Omental fat pad (tissue), 4 donors: Measurements from ENCODE around the gene AKNA. TPM values are rescaled to one million over a fixed set of nuclear protein-coding genes. Genes with fewer than 3 reads are reported as not detected.

Experiments used
- ATAC-seq: fragments of 150-250 bp; one replicate; pipeline ENCODE4 v1.9.1; 2016; ENCODE audit warnings: mild to moderate bottlenecking, moderate library complexity; ENCODE audit not compliant: low FRiP score
- DNase-seq: peaks from one replicate; pipeline ENCODE4 v3.0.0-alpha.2; 2019; ENCODE audit warnings: low spot score
- total RNA-seq, 4 donors: library from RNA; depleted of rRNA; stranded (reverse); fragments of >200 nt; gene quantifications; one replicate each; pipeline ENCODE4 v1.1.0, GENCODE V29; 2016
- TF ChIP-seq, protein P1 (sequence below), 3 donors: fragments of 450-650 bp; IDR thresholded peaks; one replicate each; pipeline ENCODE4 v1.5.1; 2016 to 2017; ENCODE audit warnings: antibody characterized with exemption in 3 of 3, mild to moderate bottlenecking in 3 of 3, moderate library complexity in 2 of 3

AKNA gene
- total RNA-seq, 4 donors from 2014 or later = 22.6 to 86.1 (median 71.5) TPM

- ATAC-seq = no peak
- DNase-seq = no peak
- TF ChIP-seq, protein P1, sequence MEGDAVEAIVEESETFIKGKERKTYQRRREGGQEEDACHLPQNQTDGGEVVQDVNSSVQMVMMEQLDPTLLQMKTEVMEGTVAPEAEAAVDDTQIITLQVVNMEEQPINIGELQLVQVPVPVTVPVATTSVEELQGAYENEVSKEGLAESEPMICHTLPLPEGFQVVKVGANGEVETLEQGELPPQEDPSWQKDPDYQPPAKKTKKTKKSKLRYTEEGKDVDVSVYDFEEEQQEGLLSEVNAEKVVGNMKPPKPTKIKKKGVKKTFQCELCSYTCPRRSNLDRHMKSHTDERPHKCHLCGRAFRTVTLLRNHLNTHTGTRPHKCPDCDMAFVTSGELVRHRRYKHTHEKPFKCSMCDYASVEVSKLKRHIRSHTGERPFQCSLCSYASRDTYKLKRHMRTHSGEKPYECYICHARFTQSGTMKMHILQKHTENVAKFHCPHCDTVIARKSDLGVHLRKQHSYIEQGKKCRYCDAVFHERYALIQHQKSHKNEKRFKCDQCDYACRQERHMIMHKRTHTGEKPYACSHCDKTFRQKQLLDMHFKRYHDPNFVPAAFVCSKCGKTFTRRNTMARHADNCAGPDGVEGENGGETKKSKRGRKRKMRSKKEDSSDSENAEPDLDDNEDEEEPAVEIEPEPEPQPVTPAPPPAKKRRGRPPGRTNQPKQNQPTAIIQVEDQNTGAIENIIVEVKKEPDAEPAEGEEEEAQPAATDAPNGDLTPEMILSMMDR (IDR thresholded peaks at IDR 0.05) = no peak
Observed at GRCh38 chr9:114299286-114300152, 88.3 kb downstream of the AKNA start.

GRCh38 chr9:114296338-114296737 lies 91.4 kb downstream of the AKNA start:
- DNase-seq = no peak
- ATAC-seq = no peak
- TF ChIP-seq, protein P1 (IDR thresholded peaks at IDR 0.05) = no peak

GRCh38 chr9:114294664-114295063 lies 93.1 kb downstream of the AKNA start:
- TF ChIP-seq, protein P1 (IDR thresholded peaks at IDR 0.05) = no peak
- no peak for ATAC-seq
- DNase-seq = no peak

DNA sequence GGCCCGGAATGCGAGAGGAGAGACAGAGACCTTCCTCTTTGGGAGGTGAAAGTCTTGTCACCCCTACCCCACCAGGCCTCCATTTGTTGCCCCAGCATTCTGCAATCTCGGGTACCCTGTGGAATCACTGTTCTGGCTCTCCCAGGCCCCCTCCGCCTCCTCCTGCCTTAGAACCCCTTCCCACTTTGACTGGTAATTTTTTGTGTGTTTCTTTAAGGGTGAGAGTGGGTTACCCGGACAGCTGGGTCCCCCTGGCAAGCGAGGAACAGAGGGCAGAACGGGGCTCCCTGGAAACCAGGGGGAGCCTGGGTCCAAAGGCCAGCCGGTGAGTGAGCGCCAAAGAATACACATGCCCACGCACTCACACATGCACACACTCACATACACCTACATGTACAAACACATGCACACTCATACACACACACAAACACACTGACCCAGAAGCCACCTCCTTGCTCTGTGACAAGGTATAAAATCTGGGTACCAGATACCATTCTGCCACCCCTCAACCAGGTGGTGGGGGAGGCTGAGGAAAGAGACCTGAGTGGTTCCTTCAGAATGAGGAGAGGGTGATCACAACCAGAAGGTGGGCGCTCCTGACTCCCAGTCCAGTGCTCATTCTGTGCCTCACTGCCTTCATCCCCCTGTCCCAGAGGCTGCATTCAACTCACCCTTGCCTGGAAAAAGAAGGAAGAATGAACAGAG lies 95.7 kb downstream of the AKNA start:
- DNase-seq (no peak), ATAC-seq (no peak)

DNA sequence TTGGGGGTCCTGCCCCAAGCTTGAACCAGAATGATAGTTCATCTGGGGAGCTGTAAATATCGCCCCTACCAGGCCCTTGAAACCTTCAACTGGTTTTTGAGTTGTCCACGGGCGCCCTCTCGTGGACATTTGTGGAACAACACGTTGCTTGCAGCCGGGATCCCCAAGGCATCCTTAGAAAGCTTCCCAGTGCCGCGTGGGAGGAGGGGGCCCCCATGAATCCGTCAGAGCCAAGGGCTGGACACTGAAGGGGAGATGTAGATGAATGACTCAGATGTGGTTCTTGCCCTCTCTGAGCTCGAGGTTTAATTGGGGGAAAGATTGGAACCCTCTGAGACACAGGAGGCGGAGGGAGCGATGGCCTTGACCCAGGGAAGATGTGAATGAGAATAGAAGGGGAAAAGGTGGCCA lies 96.7 kb downstream of the AKNA start:
- ATAC-seq (peak; percentile 35), DNase-seq (peak; percentile 90)
- TF ChIP-seq, protein P1 (IDR thresholded peaks at IDR 0.05) = peak in 1 of 3 donors; percentile 85

More for the DNA sequence above, 95.7 kb downstream of the AKNA start:
- TF ChIP-seq, protein P1 (IDR thresholded peaks at IDR 0.05) = no peak

- ATAC-seq (no peak), DNase-seq (peak; percentile 7)
- TF ChIP-seq, protein P1 (IDR thresholded peaks at IDR 0.05) = no peak
Observed at GRCh38 chr9:114290561-114290986, 97.2 kb downstream of the AKNA start.
